GM21390 (cell line): ENCODE results near the gene GP2.

Source experiments
- ATAC-seq: cut with Tn5 transposase; IDR thresholded peaks from one replicate; pipeline ENCODE4 v1.9.1; 2021; ENCODE audit not compliant: unreplicated experiment

Gene GP2

GRCh38 chr16:20308266-20308665 is 19.0 kb downstream of the GP2 start:
- ATAC-seq, result no peak

GRCh38 chr16:20307791-20308190 is 19.5 kb downstream of the GP2 start:
- no peak for ATAC-seq

GRCh38 chr16:20307240-20307671 is 20.1 kb downstream of the GP2 start:
- no peak for ATAC-seq

DNA sequence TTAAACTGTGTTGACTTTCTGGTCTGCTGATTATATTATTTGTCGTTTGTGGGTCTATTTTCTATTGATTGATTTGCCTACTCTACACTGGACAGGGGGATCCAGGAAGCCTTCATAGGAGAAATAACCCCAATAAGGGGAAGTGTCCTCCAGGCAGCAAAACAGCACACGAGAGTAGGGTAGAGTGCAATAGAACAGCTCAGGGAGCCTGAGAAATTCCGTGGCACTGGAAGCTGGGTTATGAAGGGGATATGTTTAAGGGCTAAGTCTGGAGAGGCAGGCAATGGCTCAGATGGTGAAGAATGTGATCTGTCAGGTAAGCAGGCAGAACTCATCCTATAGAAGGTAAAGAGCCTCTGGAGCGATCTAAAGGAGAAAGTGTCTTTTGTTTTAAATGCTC is 20.9 kb downstream of the GP2 start:
- ATAC-seq, result no peak

- ATAC-seq, result no peak
These were observed 24.3 kb downstream of the GP2 start for GRCh38 chr16:20303012-20303411.

DNA sequence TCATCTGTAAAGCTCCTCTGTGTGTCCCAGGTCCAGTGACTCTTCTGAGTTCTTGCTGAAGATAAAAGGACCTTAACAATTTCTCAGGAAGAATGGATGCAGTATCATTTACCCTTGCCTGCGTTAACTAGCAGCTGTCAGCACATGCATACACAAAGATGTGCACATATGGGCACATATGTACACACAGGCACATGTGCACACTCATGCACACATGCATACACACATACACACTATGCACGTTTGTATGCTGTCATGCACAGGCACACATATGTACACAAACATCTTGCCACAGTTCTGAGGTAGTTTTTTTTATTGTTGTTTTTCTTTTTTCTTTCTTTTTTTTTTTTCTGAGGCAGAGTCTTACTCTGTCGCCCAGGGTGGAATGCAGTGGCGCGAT is 24.9 kb downstream of the GP2 start:
- ATAC-seq, result no peak

DNA sequence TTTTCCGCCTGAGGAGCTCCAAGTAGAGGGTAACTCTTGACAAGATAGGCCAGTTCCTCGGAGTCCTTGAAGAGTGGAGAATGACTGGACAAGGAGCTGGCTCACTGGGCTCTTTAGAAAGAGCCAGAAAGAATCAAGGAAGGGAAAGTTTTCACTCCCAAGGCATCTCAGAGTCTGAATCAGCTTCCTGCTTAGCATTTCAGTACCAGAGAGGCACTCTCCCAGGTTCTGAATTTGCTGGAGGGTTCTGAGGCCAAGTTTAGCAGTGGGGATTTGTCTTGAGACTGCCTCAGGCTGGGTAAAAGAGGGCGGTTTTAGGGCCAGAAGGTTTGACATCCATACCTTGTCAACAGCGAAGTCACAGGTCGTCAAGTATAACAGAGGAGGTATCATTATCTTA is 25.5 kb downstream of the GP2 start:
- no peak for ATAC-seq

GRCh38 chr16:20300312-20301097 is 26.8 kb downstream of the GP2 start:
- ATAC-seq, result no peak

DNA sequence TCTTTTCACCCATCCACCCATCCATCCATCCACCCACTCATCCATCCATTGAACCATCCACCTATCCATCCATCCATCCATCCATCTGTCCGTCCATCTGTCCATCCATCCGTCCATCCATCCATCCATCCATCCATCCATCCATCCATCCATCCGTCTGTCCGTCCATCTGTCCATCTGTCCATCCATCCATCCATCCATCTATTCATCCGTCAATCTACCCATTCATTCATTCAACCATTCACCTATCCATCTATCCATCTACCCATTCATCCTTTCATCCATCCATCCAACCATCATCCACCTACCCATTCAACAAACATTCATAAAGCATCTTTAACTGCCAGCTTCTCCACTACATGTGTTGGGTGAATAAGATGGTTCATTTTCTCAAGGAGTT is 28.9 kb downstream of the GP2 start:
- no peak for ATAC-seq

- no peak for ATAC-seq
These were observed 35.8 kb downstream of the GP2 start for GRCh38 chr16:20291208-20292206.

GRCh38 chr16:20289571-20289970 is 37.7 kb downstream of the GP2 start:
- ATAC-seq, result no peak

GRCh38 chr16:20285993-20286499 is 41.3 kb downstream of the GP2 start:
- no peak for ATAC-seq

DNA sequence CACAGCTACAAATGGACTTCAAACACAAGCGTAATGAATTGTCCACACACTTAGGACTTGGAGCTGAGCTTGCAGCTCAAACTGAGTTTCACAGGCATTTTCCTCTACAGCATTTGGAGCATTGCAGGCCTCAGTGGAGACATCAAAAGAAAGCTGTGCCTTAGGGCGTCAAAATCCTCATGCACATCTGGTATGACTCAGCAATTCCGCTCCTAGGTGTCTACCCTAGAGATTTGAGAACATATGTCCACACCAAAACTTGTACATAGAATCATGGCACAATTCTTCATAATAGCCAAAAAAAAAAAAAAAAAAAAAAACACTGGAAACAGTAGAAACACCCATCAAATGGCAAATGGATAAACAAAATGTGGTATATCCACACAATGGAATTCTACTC is 47.1 kb downstream of the GP2 start:
- ATAC-seq, result no peak

- no peak for ATAC-seq
These were observed 55.4 kb downstream of the GP2 start for GRCh38 chr16:20271893-20272292.

DNA sequence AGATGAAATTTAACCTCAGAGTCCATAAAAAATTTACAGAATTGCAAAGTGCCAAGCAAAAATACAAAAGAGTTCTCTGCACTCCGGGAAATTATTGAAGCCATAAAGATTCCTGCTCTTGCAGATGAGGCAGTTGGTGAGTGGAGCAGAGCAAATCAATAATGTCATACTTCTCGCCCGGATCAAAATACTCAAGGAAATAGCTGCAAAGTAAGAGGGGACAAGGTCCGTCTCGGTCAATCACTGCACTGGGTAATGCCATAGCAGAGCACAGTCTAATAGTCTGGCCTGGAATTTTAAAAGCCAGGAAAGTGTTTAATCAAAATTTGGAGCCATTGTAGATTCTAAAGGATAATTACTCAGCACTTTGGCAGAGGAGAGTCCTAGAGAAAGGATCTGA is 58.9 kb downstream of the GP2 start:
- no peak for ATAC-seq

- no peak for ATAC-seq
These were observed 62.3 kb downstream of the GP2 start for GRCh38 chr16:20265019-20265418.

DNA sequence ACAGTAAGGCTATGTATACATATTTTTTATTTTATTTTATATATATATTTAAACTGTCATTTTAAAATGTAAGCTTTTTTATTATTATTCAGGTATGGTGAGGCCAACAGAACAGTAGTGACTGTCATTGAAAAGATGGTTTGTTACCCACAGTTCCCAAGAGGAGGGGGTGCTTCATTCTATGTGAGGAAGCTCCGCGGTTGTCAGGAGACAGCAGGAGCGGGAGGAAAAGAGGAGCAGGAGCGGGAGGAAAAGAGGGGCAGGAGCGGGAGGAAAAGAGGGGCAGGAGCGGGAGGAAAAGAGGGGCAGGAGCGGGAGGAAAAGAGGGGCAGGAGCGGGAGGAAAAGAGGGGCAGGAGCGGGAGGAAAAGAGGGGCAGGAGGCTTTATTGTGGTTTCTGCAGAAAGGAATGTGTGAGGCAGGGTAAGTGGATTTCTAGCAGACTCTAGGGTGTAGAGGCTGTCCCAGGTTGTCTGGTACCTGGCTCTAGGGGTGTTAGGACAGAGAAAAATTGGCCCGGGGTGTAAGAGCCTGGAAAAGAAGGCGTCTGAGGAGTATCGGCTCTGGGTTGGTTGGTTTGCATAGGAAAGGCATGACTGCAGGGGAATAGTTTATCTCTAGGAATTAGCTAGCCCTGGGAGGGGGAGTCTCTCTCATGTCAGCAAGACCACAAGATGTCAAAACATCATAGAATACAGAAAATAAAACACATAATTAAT is 64.0 kb downstream of the GP2 start:
- ATAC-seq, result no peak

DNA sequence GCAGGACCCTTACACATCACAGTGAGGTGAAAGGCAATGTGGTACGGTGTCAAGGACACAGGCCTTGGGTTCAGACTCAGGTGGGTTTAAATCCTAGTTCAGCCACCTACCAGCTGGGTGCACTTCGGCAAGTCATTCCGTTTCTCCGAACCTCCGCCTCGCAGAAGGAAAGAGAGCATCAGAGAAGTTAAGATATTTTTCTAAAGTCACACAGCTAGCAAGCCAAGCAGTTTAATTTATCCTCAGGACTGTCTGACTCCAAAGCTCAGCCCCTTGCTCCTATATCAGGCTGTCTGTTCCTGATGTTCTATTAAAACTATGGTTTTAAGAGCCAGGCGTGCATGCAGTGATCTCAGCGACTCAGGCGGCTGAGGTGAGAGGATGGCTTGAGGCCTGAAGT is 65.1 kb downstream of the GP2 start:
- no peak for ATAC-seq

GRCh38 chr16:20260215-20261009 is 66.9 kb downstream of the GP2 start:
- ATAC-seq, result no peak
